AG10803 (cell line): ENCODE results near the gene ZNF521.

Experiments used
- DNase-seq: peaks from one replicate; pipeline ENCODE4 v3.0.0; 2010; ENCODE audit warnings: low read depth
- H3K4me3 ChIP-seq: 2 replicates; pipeline ENCODE4 v1.5.1; 2011; ENCODE audit warnings: mild to moderate bottlenecking, low read length, control low read depth
- TF ChIP-seq, protein P1 (sequence below): conservative IDR thresholded peaks from 2 replicates; pipeline ENCODE4 v1.5.1; 2011; ENCODE audit warnings: mild to moderate bottlenecking, low read length, control low read depth, inconsistent platforms

ZNF521 gene

DNA sequence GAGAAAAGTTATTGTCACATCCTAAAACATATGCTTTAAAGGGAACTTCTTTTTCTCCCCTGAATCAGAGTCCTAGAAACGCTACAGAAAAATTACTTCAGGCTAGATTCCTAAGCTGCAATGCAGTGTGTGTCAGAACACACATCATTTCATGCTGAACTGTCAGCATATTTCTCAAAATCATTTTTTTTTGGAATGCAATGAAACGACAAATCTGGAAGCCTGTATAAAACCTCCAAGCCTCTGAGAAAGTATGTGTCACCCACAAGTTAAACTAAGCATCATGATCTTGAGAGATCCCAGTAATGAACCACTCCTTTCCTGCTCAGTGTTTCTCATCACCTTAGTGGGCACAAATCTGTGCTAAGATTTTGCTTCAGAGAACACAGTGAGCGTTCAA, 276.2 kb downstream of the ZNF521 start:
- H3K4me3 ChIP-seq = no peak overlapping the region
- TF ChIP-seq, protein P1, sequence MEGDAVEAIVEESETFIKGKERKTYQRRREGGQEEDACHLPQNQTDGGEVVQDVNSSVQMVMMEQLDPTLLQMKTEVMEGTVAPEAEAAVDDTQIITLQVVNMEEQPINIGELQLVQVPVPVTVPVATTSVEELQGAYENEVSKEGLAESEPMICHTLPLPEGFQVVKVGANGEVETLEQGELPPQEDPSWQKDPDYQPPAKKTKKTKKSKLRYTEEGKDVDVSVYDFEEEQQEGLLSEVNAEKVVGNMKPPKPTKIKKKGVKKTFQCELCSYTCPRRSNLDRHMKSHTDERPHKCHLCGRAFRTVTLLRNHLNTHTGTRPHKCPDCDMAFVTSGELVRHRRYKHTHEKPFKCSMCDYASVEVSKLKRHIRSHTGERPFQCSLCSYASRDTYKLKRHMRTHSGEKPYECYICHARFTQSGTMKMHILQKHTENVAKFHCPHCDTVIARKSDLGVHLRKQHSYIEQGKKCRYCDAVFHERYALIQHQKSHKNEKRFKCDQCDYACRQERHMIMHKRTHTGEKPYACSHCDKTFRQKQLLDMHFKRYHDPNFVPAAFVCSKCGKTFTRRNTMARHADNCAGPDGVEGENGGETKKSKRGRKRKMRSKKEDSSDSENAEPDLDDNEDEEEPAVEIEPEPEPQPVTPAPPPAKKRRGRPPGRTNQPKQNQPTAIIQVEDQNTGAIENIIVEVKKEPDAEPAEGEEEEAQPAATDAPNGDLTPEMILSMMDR = no peak
- DNase-seq = peak; percentile 56

GRCh38 chr18:25075331-25075730, 276.6 kb downstream of the ZNF521 start:
- no peak overlapping the region for H3K4me3 ChIP-seq
- TF ChIP-seq, protein P1 = no peak
- peak; percentile 23 for DNase-seq

DNA sequence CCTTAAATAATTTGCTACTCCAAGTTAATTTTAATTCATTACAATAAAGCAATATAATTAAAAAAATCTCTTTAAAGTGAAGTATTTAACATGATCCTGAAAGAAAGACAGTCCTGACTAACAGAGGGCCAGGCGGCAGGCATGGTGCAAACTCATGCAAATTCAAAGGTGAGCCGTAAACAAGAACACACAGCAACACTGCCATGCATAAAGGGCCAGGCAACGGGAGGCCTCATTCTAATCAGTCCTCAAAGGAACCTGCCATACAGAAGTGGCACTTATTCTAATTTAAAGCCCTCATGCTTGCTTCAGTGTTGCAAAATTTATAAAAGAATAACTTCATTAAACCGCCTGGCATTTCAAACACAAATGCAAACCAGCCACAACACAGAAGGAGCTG, 277.0 kb downstream of the ZNF521 start:
- no peak overlapping the region for H3K4me3 ChIP-seq
- TF ChIP-seq, protein P1 = no peak
- DNase-seq = no peak

DNA sequence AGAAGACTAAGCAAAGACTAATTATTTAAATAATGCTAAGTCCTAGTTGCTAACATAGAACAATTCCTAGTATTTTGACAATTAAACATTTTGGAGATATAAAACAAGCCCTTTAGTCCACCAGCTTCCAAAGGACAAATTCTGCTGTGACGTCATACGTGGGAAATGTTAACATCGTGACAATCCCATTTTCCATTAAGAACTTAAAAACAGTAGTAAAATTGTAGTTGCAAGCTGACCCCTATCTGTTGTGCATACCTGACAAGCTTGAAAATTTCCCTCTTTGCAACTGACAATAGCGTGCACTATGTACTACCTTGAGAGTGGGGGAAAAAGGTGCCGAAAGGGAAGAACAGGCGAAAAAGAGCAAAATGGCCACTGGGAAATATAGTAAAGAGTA, 279.8 kb downstream of the ZNF521 start:
- H3K4me3 ChIP-seq = no peak overlapping the region
- no peak for DNase-seq
- TF ChIP-seq, protein P1 = no peak

- no peak overlapping the region for H3K4me3 ChIP-seq
- TF ChIP-seq, protein P1 = no peak
- DNase-seq = peak; percentile 17
These were observed 284.5 kb downstream of the ZNF521 start for GRCh38 chr18:25067275-25068025.

GRCh38 chr18:25066516-25066915, 285.4 kb downstream of the ZNF521 start:
- TF ChIP-seq, protein P1 = no peak
- DNase-seq = peak; percentile 25
- no peak overlapping the region for H3K4me3 ChIP-seq

DNA sequence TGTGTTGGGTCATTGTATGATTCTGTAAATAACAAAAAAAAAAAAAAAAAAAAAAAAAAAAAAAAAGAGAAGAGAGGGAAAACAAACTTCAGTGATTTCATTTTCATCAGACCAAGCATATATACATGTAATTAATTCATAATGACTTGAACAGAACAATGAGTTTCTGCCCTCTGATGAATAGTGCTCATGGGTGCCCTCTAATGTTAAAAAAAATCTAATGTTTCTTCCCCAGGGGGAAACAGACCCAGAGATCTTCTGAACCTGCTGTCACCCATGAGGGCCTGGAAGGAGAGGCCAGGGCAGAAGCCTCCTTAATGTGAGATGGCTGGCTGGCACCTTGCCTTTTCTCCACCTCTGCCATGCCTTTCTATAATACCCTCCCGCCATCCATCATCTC, 289.2 kb downstream of the ZNF521 start:
- H3K4me3 ChIP-seq = no peak overlapping the region
- TF ChIP-seq, protein P1 = no peak; the same call in 1 of the 2 replicates
- no peak for DNase-seq
